Measurements from ENCODE around the gene KCNH1.

KCNH1 gene

DNA sequence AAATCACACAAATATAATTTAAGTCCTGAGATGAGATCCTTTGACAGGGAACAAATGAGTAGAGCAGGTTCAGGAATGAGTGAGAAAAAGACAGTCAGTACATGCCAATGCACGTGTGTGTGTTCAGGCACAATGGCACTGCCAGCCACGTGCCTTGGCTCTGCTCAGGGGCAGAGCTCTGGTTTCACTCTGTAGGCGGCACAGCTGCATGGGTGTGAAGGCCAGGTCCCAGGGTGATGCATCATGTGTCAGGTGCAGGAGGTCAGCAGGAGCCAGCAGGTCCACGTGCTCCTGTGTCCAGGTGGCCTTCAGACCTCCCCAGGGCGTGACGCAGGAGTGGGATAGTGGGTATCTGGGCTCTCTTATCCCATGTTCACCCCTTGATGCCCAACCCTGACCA lies 386.1 kb downstream of the KCNH1 start:
- H3K36me3 ChIP-seq (ENCODE audit: control insufficient read depth in 1 of 2, insufficient read depth in 2 of 2, low read length in 2 of 2): no peaks in the 10 kb centered on the region

DNA sequence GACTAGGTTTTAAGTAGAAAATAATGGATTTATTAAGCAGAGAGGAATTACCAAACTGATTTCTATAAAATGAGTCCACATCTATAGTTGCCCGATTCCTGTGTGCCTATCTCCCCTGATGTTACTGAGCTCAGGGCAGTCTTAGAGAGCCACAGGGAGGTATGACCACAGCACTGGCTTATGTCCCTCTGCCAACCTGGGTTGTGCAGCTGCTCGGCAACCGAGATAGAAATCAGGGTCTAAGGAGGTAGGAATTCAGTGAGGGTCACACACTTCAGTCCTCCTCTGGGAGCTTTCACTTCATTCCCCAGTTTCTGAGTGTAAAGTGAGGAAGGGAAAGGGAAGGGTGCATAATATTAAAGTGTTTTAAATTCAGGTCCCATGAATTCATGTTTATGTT lies 386.8 kb downstream of the KCNH1 start:
- H3K9me3 ChIP-seq (ENCODE audit: control insufficient read depth in 1 of 2, low read length in 2 of 2): no peaks in the 10 kb centered on the region
- no peak overlapping the region for H3K27ac ChIP-seq (ENCODE audit: low read length)
- H3K4me3 ChIP-seq (ENCODE audit: low read depth in 1 of 2, low read length in 2 of 2): no peak overlapping the region
- no peaks in the 10 kb centered on the region for H3K27me3 ChIP-seq (ENCODE audit: low read depth, low read length)
- no peaks in the 10 kb centered on the region for H3K36me3 ChIP-seq (ENCODE audit: control insufficient read depth in 1 of 2, insufficient read depth in 2 of 2, low read length in 2 of 2)
- no peaks in the 10 kb centered on the region for H3K4me1 ChIP-seq (ENCODE audit: control insufficient read depth in 1 of 2, insufficient read depth in 2 of 2, low read length in 2 of 2)

More for the DNA sequence above, 386.1 kb downstream of the KCNH1 start:
- Histone ChIP-seq H3K27ac (ENCODE audit: low read length) (no peak overlapping the region), H3K4me3 (ENCODE audit: low read depth in 1 of 2, low read length in 2 of 2) (no peak overlapping the region), H3K9me3 (ENCODE audit: control insufficient read depth in 1 of 2, low read length in 2 of 2) (no peaks in the 10 kb centered on the region), H3K27me3 (ENCODE audit: low read depth, low read length) (no peaks in the 10 kb centered on the region), H3K4me1 (ENCODE audit: control insufficient read depth in 1 of 2, insufficient read depth in 2 of 2, low read length in 2 of 2) (no peaks in the 10 kb centered on the region)

DNA sequence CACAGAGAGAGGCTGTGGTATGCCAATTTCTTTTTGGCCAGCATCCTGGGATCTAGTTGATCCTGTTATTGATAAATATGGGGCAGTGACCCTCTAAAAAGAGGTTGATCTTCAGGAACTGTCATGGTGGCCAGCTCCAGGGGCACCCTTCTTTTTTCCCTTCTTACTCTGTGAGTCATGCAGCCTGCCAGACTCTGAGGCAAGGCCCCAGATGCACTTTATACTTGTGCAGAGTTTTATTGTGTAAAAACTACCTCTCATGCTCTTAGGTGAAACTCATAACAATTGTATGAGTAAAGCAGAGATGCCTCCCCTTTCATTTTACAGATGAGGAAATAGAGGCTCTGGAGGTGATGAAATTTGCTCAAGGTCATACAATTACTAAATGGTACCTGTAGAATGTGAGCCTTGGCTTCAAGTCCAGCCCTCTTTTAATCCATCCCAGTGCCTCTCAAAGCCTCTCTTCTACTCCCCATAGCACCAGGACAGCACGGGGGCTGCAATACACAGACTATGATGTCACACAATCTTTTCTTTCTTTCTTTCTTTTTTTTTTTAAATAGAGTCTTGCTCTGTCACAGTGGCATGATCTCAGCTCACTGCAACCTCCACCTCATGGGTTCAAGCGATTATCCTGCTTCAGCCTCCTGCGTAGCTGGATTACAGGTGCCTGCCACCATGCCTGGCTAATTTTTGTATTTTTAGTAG lies 387.8 kb downstream of the KCNH1 start:
- Histone ChIP-seq H3K4me1 (ENCODE audit: control insufficient read depth in 1 of 2, insufficient read depth in 2 of 2, low read length in 2 of 2) (no peaks in the 10 kb centered on the region), H3K9me3 (ENCODE audit: control insufficient read depth in 1 of 2, low read length in 2 of 2) (no peaks in the 10 kb centered on the region), H3K36me3 (ENCODE audit: control insufficient read depth in 1 of 2, insufficient read depth in 2 of 2, low read length in 2 of 2) (no peaks in the 10 kb centered on the region), H3K4me3 (ENCODE audit: low read depth in 1 of 2, low read length in 2 of 2) (no peak overlapping the region), H3K27ac (ENCODE audit: low read length) (no peak overlapping the region), H3K27me3 (ENCODE audit: low read depth, low read length) (no peaks in the 10 kb centered on the region)

DNA sequence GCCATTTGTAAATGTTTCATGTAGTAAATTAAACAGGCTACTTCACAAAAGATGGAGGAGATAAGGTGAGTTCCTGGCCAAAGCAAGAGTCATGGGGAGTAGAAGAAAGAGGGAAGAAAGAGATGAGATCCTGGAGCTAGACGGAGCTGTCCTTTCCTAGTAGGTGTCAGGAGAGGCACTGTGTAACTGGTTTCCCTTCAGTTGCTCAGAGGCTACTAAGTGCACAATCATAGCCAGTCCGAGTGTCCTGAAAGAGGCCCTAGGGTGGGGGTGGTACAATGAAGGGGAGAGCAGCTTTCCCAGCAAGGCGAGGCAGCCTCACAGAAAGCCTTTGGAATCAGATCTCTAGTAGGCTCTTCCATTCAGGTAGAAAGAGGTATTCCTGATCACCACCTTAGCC lies 390.9 kb downstream of the KCNH1 start:
- Histone ChIP-seq H3K27ac (ENCODE audit: low read length) (no peak overlapping the region), H3K4me3 (ENCODE audit: low read depth in 1 of 2, low read length in 2 of 2) (no peak overlapping the region), H3K4me1 (ENCODE audit: control insufficient read depth in 1 of 2, insufficient read depth in 2 of 2, low read length in 2 of 2) (no peaks in the 10 kb centered on the region), H3K36me3 (ENCODE audit: control insufficient read depth in 1 of 2, insufficient read depth in 2 of 2, low read length in 2 of 2) (no peaks in the 10 kb centered on the region), H3K27me3 (ENCODE audit: low read depth, low read length) (no peaks in the 10 kb centered on the region), H3K9me3 (ENCODE audit: control insufficient read depth in 1 of 2, low read length in 2 of 2) (no peaks in the 10 kb centered on the region)

DNA sequence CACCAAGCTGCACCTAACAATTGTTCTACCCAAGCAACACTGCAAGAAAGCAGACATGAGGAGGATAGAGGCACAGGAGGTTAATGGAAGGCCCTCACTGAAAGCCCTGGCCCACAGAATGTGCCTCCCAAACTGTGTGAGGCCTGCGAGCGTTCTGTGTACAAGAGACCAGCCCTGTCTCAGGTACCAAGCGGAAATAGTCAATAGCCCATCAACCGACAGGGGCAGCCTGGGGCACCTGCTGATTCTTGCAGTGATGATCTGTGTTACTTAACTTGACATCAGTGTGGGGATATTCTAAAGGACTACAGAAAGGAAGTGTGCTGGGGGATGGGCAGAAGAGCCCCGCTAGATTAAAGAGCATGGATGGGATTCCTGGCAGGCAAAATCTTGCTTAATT lies 392.4 kb downstream of the KCNH1 start:
- no peaks in the 10 kb centered on the region for H3K27me3 ChIP-seq (ENCODE audit: low read depth, low read length)
- H3K9me3 ChIP-seq (ENCODE audit: control insufficient read depth in 1 of 2, low read length in 2 of 2): no peaks in the 10 kb centered on the region
- no peaks in the 10 kb centered on the region for H3K4me1 ChIP-seq (ENCODE audit: control insufficient read depth in 1 of 2, insufficient read depth in 2 of 2, low read length in 2 of 2)
- no peaks in the 10 kb centered on the region for H3K36me3 ChIP-seq (ENCODE audit: control insufficient read depth in 1 of 2, insufficient read depth in 2 of 2, low read length in 2 of 2)
- H3K27ac ChIP-seq (ENCODE audit: low read length): no peak overlapping the region
- H3K4me3 ChIP-seq (ENCODE audit: low read depth in 1 of 2, low read length in 2 of 2): no peak overlapping the region

DNA sequence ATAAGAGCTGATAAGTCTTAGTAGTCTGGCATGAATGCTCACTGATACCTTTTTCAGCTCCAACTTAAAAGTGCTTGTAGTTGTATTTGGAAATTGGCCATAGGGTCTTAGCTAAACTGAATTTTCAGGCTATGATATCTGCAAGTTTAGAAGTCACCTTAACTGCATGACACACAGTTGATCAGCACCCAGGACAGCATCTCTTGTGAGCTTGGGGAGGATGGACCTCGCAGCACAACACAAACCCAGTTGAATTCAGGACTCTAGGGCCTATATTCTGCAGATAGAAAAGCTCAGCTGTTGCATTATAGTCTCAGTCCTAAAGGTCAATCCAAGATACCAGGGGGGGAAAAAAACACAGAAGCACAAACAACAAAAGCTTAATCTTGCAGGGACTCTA lies 394.3 kb downstream of the KCNH1 start:
- no peaks in the 10 kb centered on the region for H3K27me3 ChIP-seq (ENCODE audit: low read depth, low read length)
- no peaks in the 10 kb centered on the region for H3K4me1 ChIP-seq (ENCODE audit: control insufficient read depth in 1 of 2, insufficient read depth in 2 of 2, low read length in 2 of 2)
- no peaks in the 10 kb centered on the region for H3K36me3 ChIP-seq (ENCODE audit: control insufficient read depth in 1 of 2, insufficient read depth in 2 of 2, low read length in 2 of 2)
- H3K4me3 ChIP-seq (ENCODE audit: low read depth in 1 of 2, low read length in 2 of 2): no peak overlapping the region
- H3K27ac ChIP-seq (ENCODE audit: low read length): no peak overlapping the region
- H3K9me3 ChIP-seq (ENCODE audit: control insufficient read depth in 1 of 2, low read length in 2 of 2): no peaks in the 10 kb centered on the region

DNA sequence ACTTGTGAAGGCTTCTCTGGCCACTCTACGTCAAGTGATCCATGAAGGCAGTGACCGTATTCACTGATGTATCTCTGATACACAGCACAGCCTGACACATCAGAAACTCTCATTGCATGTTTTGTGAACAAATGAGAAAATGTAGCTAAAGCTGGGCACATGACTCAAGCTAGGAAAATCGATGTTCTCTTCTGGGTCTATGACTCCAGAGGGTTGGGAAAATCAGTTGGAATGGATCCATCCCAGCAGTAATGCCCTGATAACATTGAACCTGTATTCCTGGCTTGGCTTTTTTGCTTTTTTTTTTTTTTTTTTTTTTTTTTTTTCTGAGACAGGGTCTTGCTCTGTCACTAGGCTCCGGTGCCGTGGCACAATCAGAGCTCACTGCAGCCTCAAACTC lies 395.7 kb downstream of the KCNH1 start:
- Histone ChIP-seq H3K4me3 (ENCODE audit: low read depth in 1 of 2, low read length in 2 of 2) (no peak overlapping the region), H3K27ac (ENCODE audit: low read length) (no peak overlapping the region), H3K27me3 (ENCODE audit: low read depth, low read length) (no peaks in the 10 kb centered on the region), H3K4me1 (ENCODE audit: control insufficient read depth in 1 of 2, insufficient read depth in 2 of 2, low read length in 2 of 2) (no peaks in the 10 kb centered on the region), H3K36me3 (ENCODE audit: control insufficient read depth in 1 of 2, insufficient read depth in 2 of 2, low read length in 2 of 2) (no peaks in the 10 kb centered on the region), H3K9me3 (ENCODE audit: control insufficient read depth in 1 of 2, low read length in 2 of 2) (no peaks in the 10 kb centered on the region)

DNA sequence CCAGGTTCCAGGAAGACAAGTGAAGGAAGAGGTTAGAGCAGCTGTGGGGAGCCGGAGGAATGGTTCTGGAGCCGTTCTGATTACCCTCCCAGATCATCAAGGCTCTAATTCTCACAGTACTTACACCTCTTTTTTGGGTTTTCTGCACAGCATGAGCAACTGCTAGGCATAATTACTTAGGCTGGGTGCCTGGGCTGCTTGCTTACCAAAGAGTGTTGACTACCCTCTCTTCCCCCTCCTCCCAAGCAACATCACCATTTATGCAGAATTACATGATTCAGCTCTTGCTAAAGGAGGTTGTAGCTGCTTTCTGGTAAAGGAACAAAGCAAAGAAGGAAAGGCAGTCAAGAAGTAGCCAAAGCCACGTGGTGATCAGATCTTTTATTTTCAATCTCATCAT lies 397.2 kb downstream of the KCNH1 start:
- no peaks in the 10 kb centered on the region for H3K4me1 ChIP-seq (ENCODE audit: control insufficient read depth in 1 of 2, insufficient read depth in 2 of 2, low read length in 2 of 2)
- H3K27ac ChIP-seq (ENCODE audit: low read length): no peak overlapping the region
- H3K36me3 ChIP-seq (ENCODE audit: control insufficient read depth in 1 of 2, insufficient read depth in 2 of 2, low read length in 2 of 2): no peaks in the 10 kb centered on the region
- H3K27me3 ChIP-seq (ENCODE audit: low read depth, low read length): no peaks in the 10 kb centered on the region
- H3K9me3 ChIP-seq (ENCODE audit: control insufficient read depth in 1 of 2, low read length in 2 of 2): no peaks in the 10 kb centered on the region
- H3K4me3 ChIP-seq (ENCODE audit: low read depth in 1 of 2, low read length in 2 of 2): no peak overlapping the region

DNA sequence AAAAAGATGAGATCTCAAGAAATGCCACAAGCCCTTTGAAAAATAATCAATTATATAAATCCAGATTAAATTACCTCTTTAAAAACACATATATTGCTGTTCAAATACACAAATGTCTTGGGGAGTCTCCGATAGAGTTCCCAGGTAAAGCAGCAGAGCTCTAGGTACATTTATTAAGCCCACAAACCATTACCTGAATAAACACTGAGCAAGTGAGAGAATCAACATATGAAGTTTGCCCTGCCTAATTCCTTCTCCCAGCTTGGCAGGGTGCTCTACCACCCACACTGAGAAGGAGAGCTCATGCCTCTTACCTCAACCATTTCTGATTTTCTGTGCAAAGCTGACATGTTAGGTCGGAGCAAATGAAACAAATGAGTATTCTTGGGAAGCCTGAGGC lies 402.4 kb downstream of the KCNH1 start:
- H3K9me3 ChIP-seq (ENCODE audit: control insufficient read depth in 1 of 2, low read length in 2 of 2): no peaks in the 10 kb centered on the region
- no peaks in the 10 kb centered on the region for H3K27me3 ChIP-seq (ENCODE audit: low read depth, low read length)
- no peaks in the 10 kb centered on the region for H3K36me3 ChIP-seq (ENCODE audit: control insufficient read depth in 1 of 2, insufficient read depth in 2 of 2, low read length in 2 of 2)
- H3K4me3 ChIP-seq (ENCODE audit: low read depth in 1 of 2, low read length in 2 of 2): no peak overlapping the region
- no peaks in the 10 kb centered on the region for H3K4me1 ChIP-seq (ENCODE audit: control insufficient read depth in 1 of 2, insufficient read depth in 2 of 2, low read length in 2 of 2)
- no peak overlapping the region for H3K27ac ChIP-seq (ENCODE audit: low read length)

DNA sequence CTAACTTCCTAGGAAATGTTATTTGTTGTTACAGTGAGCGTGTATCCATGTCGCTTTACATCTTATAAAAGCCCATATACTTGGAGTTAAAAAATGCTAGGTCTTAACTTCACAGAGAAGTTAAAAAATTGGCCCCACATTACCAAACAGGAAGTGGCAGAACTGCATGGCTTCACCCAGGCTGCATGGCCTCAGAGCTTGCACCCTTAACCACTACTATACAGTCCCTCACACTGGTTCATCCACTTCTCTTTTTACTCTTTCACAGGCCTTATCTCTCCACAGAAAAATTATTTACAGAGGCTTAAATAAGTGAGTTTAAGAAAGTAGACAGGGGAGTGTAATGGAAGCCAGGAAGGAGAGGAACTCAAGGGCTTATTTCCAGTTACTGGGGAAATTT lies 402.8 kb downstream of the KCNH1 start:
- no peak overlapping the region for H3K4me3 ChIP-seq (ENCODE audit: low read depth in 1 of 2, low read length in 2 of 2)
- no peaks in the 10 kb centered on the region for H3K36me3 ChIP-seq (ENCODE audit: control insufficient read depth in 1 of 2, insufficient read depth in 2 of 2, low read length in 2 of 2)
- H3K4me1 ChIP-seq (ENCODE audit: control insufficient read depth in 1 of 2, insufficient read depth in 2 of 2, low read length in 2 of 2): no peaks in the 10 kb centered on the region
- no peaks in the 10 kb centered on the region for H3K9me3 ChIP-seq (ENCODE audit: control insufficient read depth in 1 of 2, low read length in 2 of 2)
- H3K27ac ChIP-seq (ENCODE audit: low read length): no peak overlapping the region
- H3K27me3 ChIP-seq (ENCODE audit: low read depth, low read length): no peaks in the 10 kb centered on the region

DNA sequence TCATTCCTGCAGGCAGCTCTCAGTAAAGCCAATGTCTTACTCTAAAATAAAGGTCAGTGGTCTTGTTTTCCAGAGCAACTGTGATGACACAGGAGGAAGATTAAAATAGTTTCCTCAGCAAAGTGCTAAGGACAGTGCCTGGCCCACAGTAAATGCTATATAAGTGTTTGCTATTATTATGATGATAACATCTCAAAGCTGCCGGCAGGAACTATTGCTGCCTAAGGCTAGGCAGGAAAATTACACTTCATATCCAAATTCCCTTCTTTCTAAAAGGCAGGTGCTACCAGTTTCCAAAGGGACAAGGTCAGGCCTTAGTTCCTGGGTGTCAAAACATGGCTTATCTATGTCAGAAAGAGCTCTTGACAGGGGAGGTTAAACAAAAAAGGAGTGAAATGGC lies 403.9 kb downstream of the KCNH1 start:
- Histone ChIP-seq H3K36me3 (ENCODE audit: control insufficient read depth in 1 of 2, insufficient read depth in 2 of 2, low read length in 2 of 2) (no peaks in the 10 kb centered on the region), H3K4me1 (ENCODE audit: control insufficient read depth in 1 of 2, insufficient read depth in 2 of 2, low read length in 2 of 2) (no peaks in the 10 kb centered on the region), H3K27ac (ENCODE audit: low read length) (no peak overlapping the region), H3K27me3 (ENCODE audit: low read depth, low read length) (no peaks in the 10 kb centered on the region), H3K4me3 (ENCODE audit: low read depth in 1 of 2, low read length in 2 of 2) (no peak overlapping the region), H3K9me3 (ENCODE audit: control insufficient read depth in 1 of 2, low read length in 2 of 2) (no peaks in the 10 kb centered on the region)

DNA sequence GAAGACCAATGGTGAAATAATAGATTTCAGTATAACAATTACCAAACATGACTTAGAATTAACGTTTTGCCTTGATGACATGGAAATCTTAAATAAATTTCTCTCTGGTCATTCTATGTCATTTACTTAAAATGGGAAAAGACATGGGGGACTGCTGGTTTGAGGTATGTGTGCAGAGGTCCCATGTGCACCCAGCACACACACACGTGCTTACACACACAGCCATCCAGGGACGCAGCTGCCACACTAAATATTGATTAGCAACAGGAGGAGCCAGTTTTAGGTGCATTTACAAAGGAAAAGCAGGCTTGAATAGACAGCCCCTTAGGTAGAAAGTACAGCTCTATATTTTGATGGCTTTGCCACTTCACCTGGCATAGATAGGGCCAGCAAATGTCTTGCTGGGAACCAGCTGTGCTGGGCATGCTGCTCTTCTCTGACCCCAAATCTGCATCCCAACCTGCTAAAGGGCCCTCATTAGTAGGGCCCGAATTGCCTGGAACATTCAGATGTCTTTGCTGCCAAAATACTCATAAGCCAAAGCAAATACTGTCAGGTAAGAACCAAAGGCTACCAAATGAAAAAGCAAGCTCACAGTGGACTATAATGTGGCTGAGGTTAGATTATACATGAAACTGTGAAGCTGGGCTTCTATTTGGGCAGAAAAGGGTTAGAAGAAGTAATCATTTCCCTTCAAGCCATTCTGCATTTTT lies 405.4 kb downstream of the KCNH1 start:
- Histone ChIP-seq H3K36me3 (ENCODE audit: control insufficient read depth in 1 of 2, insufficient read depth in 2 of 2, low read length in 2 of 2) (no peaks in the 10 kb centered on the region), H3K4me3 (ENCODE audit: low read depth in 1 of 2, low read length in 2 of 2) (no peak overlapping the region), H3K4me1 (ENCODE audit: control insufficient read depth in 1 of 2, insufficient read depth in 2 of 2, low read length in 2 of 2) (no peaks in the 10 kb centered on the region), H3K27ac (ENCODE audit: low read length) (no peak overlapping the region), H3K9me3 (ENCODE audit: control insufficient read depth in 1 of 2, low read length in 2 of 2) (no peaks in the 10 kb centered on the region), H3K27me3 (ENCODE audit: low read depth, low read length) (no peaks in the 10 kb centered on the region)

Data from muscle layer of duodenum (tissue), 2 donors.